ENCODE results near the gene SPATA12. TPM values are rescaled to one million over a fixed set of nuclear protein-coding genes. Genes with fewer than 3 reads are reported as not detected.

SPATA12 gene
- total and polyA plus RNA-seq, 2 donors (not counting 3 experiments of a cell fraction or from before 2014, with no cell fraction given): 0.18 TPM; not detected in 1

- intact Hi-C loops (cut with micrococcal nuclease) (no loop called here), dilution Hi-C loops (cut with MboI; ENCODE audit: extremely low pct_ligation_motif_present, low sequenced_read_pairs) (no loop called here)
- Histone ChIP-seq H3K9ac (replicated peaks; ENCODE audit: extremely low read depth, insufficient read depth, low read length) (no peak overlapping the region), H3K4me1 (ENCODE audit: control insufficient read depth, extremely low read depth, insufficient read depth, low read length) (no peaks in the 10 kb centered on the region), H3K79me2 (ENCODE audit: control insufficient read depth, insufficient read depth, low read length) (no peaks in the 10 kb centered on the region), H3K4me2 (ENCODE audit: insufficient read depth, low read length) (no peak overlapping the region), H3K27ac (ENCODE audit: insufficient read depth, low read depth, low read length) (no peak overlapping the region), H3K4me3 (replicated peaks in 1 of 3; ENCODE audit: insufficient read depth in 1 of 3, low read depth in 1 of 3, low read length in 3 of 3) (no peak overlapping the region), H4K20me1 (replicated peaks; ENCODE audit: control insufficient read depth, extremely low read depth, insufficient read depth, low read length) (no peaks in the 10 kb centered on the region), H2AFZ (ENCODE audit: low read depth, low read length) (no peak overlapping the region), H3K9me1 (replicated peaks; ENCODE audit: control insufficient read depth, extremely low read depth, insufficient read depth, low read length) (no peaks in the 10 kb centered on the region), H3K9me3 (replicated peaks; ENCODE audit: control insufficient read depth, insufficient read depth, low read length) (no peaks in the 10 kb centered on the region), H3K27me3 (ENCODE audit: control insufficient read depth in 2 of 2, insufficient read depth in 2 of 2, low read length in 2 of 2) (peaks cover 0 to 4% of the 10 kb centered on the region in 2 experiments), H3K36me3 (ENCODE audit: control insufficient read depth in 2 of 2, extremely low read depth in 1 of 2, insufficient read depth in 2 of 2, low read length in 2 of 2) (no peaks in the 10 kb centered on the region)
- no peak for TF ChIP-seq GATA2 (IDR thresholded peaks at IDR 0.05; ENCODE audit: insufficient read depth, insufficient read length, low read depth, low read length)
- TF ChIP-seq POLR2AphosphoS5 (IDR thresholded peaks at IDR 0.05; ENCODE audit: insufficient read depth, low read depth, low read length): no peak
- TF ChIP-seq CTCF (IDR thresholded peaks at IDR 0.05; ENCODE audit: extremely low read depth in 1 of 2, insufficient read depth in 1 of 2, low read depth in 1 of 2, low read length in 2 of 2): no peak
- TF ChIP-seq MAX (IDR thresholded peaks at IDR 0.05; ENCODE audit: insufficient read depth, insufficient read length): no peak
- no peak for TF ChIP-seq EZH2 (IDR thresholded peaks at IDR 0.05; ENCODE audit: borderline replicate concordance, low read depth, low read length, severe bottlenecking)
- no peak for TF ChIP-seq MYC (IDR thresholded peaks at IDR 0.05; ENCODE audit: low read depth, low read length)
- TF ChIP-seq POLR2A (IDR thresholded peaks at IDR 0.05; ENCODE audit: low read depth, low read length): no peak
- TF ChIP-seq JUN (IDR thresholded peaks at IDR 0.05; ENCODE audit: borderline replicate concordance, insufficient read depth, insufficient read length, low read depth): no peak
- no peak for TF ChIP-seq FOS (IDR thresholded peaks at IDR 0.05; ENCODE audit: borderline replicate concordance, insufficient read depth, low read length)
- no peak for DNase-seq (ENCODE audit: low read depth, low spot score)
- no peak for FAIRE-seq
- ChIA-PET CTCF (interaction anchor here (1.4 to 1.6 kb wide), 2 partner anchors 9 to 92 kb away, joined by 5 to 12 read pairs; no protein-coding TSS in a partner anchor), POLR2A (no interaction called here)
- no TSS peak for BruUV-seq (replicated peaks)
These were observed 27.1 kb downstream of the SPATA12 start for GRCh38 chr3:57087361-57088092.

All from endothelial cell of umbilical vein (primary cell).